GM21390 (cell line): ENCODE results near the gene SPAG7.

Experiments used
- ATAC-seq: cut with Tn5 transposase; IDR thresholded peaks from one replicate; pipeline ENCODE4 v1.9.1; 2021; ENCODE audit not compliant: unreplicated experiment

Gene SPAG7

GRCh38 chr17:4967539-4968485, at the start of gene SPAG7:
TSS of gene SPAG7 (minus strand) at chr17:4967817. CDS start at chr17:4967804, 13 bp downstream.
- ATAC-seq = peak; percentile 49

- no peak for ATAC-seq
Measured at GRCh38 chr17:5014357-5014756, 46.7 kb upstream of the SPAG7 start.

- no peak for ATAC-seq
Measured at GRCh38 chr17:5011928-5012327, 44.3 kb upstream of the SPAG7 start.

GRCh38 chr17:5003214-5003867, 35.7 kb upstream of the SPAG7 start:
- ATAC-seq = no peak

GRCh38 chr17:5002121-5002788, 34.6 kb upstream of the SPAG7 start:
- no peak for ATAC-seq

GRCh38 chr17:5000237-5000639, 32.6 kb upstream of the SPAG7 start:
- ATAC-seq = no peak

- no peak for ATAC-seq
Measured at GRCh38 chr17:4999430-5000093, 31.9 kb upstream of the SPAG7 start.

GRCh38 chr17:4998732-4999429, 31.3 kb upstream of the SPAG7 start:
- ATAC-seq = no peak

- peak; percentile 3 for ATAC-seq
Measured at GRCh38 chr17:4998027-4998731, 30.6 kb upstream of the SPAG7 start.

- peak; percentile 82 for ATAC-seq
Measured at GRCh38 chr17:4997302-4998026, 29.8 kb upstream of the SPAG7 start, which contains the start of the genes INCA1 and KIF1C. TSS of gene INCA1 (minus strand) at chr17:4997522. CDS start at chr17:4994437, 3,085 bp downstream. TSS of gene KIF1C (plus strand) at chr17:4997950. CDS start at chr17:5000247, 2,297 bp downstream.

- no peak for ATAC-seq
Measured at GRCh38 chr17:4994081-4994595, 26.5 kb upstream of the SPAG7 start.

GRCh38 chr17:4987767-4988567, 20.4 kb upstream of the SPAG7 start:
- ATAC-seq = no peak

- ATAC-seq = peak; percentile 73
Measured at GRCh38 chr17:4986951-4987766, 19.5 kb upstream of the SPAG7 start, which contains the start of gene CAMTA2. TSS of gene CAMTA2 (minus strand) at chr17:4987675. CDS start at chr17:4986222, 1,453 bp downstream.

GRCh38 chr17:4986403-4986802, 18.8 kb upstream of the SPAG7 start:
- ATAC-seq = no peak

- no peak for ATAC-seq
Measured at GRCh38 chr17:4982305-4982704, 14.7 kb upstream of the SPAG7 start.

GRCh38 chr17:4980644-4981216, 13.1 kb upstream of the SPAG7 start:
- ATAC-seq = no peak

- no peak for ATAC-seq
Measured at GRCh38 chr17:4978726-4979125, 11.1 kb upstream of the SPAG7 start.
